DMS153 treated with DMSO at 0.1 percent for 48 hours (cell line): ENCODE data around the gene MYO10.
A peak's percentile ranks its signal among the peaks of the same experiment; 100 is the strongest.
"Not testable (repeated sequence)": the region's sequence is repeated elsewhere in the genome, so short reads cannot be mapped to it uniquely, and the experiment has no call there.

Experiments used
- DNase-seq: peaks from one replicate; lab custom pipeline; 2025; ENCODE audit not compliant: unreplicated experiment; lab: John Stamatoyannopoulos, UW

MYO10 gene

GRCh38 chr5:16889203-16889971 lies 46.7 kb downstream of the MYO10 start:
- no peak for DNase-seq

DNA sequence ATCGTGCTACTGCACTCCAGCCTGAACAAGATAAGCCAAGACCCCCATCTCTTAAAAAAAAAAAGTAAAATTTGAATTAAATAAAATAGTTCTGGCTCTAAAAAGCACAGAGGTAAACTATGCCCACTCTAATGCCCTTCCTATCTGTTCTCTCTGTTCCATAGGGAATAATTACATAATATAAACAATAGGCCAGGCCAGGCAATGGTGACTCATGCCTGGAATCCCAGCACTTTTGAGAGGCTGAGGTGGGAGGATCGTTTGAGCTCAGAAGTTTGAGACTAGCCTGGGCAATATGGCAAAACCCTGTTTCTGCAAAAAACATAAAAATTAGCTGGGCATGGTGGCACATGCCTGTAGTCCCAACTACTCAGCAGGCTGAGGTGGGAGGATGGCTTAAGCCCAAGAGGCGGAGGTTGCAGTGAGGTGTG lies 47.4 kb downstream of the MYO10 start:
- DNase-seq: no peak

GRCh38 chr5:16886793-16887345 lies 49.2 kb downstream of the MYO10 start:
- no peak for DNase-seq

GRCh38 chr5:16886366-16886736 lies 49.7 kb downstream of the MYO10 start:
- no peak for DNase-seq

DNA sequence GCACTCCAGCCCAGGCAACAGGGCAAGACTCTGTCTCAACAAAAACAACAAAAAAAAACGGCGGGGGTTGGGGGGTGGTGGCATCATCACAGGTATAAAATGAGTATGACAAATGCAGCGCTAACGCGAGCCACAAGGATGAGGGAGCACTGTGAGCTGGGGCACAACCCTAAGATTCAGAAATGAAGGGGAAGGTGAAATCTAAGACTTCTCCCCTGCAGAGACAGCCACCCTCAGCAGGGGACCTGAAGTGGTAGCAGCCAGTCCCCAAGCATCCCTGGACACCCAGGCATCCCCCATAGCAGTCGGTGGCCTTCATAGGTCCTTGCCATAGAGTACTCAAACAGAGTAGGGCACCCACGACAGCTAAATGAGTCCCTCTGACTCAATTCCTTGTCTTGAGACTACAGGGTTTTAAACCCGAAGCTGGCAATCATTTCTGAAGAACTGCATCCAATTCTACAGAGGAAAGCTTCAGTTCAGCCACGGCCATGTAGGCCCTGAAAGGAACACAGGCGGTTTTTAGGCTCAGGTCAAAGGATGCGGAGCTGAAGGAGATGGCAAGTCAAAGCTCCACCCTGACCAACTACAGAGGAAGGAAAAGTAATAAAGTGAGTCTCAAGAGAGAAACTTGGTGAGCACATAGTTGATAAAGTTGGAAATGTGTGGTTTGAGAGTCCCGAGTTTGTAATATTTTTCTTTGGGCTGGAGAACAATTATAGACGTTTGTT lies 50.3 kb downstream of the MYO10 start:
- DNase-seq: no peak

GRCh38 chr5:16884595-16884994 lies 51.5 kb downstream of the MYO10 start:
- no peak for DNase-seq

GRCh38 chr5:16883806-16884205 lies 52.3 kb downstream of the MYO10 start:
- no peak for DNase-seq

GRCh38 chr5:16883176-16883575 lies 52.9 kb downstream of the MYO10 start:
- no peak for DNase-seq

- DNase-seq: peak; percentile 64
Observed at GRCh38 chr5:16881251-16881650, 54.8 kb downstream of the MYO10 start.

- DNase-seq: no peak
Observed at GRCh38 chr5:16880547-16880946, 55.5 kb downstream of the MYO10 start.

- no peak for DNase-seq
Observed at GRCh38 chr5:16879650-16880049, 56.4 kb downstream of the MYO10 start.

- no peak for DNase-seq
Observed at GRCh38 chr5:16879191-16879590, 56.9 kb downstream of the MYO10 start.

GRCh38 chr5:16877267-16877935 lies 58.7 kb downstream of the MYO10 start:
- no peak for DNase-seq

DNA sequence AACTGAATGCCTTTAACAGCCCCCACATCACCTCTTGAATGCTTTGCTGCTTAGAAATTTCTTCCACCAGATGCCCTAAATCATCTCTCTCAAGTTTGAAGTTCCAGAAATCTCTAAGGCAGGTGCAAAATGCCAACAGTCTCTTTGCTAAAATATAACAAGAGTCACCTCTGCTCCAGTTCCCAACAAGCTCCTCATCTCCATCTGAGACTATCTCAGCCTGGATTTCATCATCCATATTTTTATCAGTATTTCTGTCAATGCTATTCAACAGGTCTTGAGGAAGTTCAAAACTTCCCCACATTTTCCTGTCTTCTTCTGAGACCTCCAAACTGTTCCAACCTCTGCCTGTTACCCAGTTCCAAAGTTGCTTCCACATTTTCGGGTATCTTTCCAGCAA lies 61.7 kb downstream of the MYO10 start:
- DNase-seq: not testable (repeated sequence)

GRCh38 chr5:16871746-16872339 lies 64.2 kb downstream of the MYO10 start:
- DNase-seq: no peak

DNA sequence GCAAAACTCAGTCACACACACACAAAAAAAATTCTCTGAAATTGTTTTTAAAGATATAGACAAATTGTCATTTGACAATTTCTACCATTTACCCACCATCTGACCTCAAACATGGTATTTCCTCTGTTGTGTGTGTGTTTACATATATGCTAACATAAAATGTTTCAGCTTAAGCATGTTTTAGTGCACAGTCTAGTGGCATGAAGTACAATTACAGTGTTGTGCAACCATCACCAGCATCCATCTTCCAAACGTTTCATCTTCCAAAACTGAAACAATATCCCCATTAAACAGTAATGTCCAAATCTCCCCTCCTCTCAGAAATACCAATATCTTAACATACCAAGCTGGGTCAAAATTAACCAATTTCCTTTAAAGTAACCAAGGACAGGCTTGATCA lies 65.2 kb downstream of the MYO10 start:
- DNase-seq: no peak

DNA sequence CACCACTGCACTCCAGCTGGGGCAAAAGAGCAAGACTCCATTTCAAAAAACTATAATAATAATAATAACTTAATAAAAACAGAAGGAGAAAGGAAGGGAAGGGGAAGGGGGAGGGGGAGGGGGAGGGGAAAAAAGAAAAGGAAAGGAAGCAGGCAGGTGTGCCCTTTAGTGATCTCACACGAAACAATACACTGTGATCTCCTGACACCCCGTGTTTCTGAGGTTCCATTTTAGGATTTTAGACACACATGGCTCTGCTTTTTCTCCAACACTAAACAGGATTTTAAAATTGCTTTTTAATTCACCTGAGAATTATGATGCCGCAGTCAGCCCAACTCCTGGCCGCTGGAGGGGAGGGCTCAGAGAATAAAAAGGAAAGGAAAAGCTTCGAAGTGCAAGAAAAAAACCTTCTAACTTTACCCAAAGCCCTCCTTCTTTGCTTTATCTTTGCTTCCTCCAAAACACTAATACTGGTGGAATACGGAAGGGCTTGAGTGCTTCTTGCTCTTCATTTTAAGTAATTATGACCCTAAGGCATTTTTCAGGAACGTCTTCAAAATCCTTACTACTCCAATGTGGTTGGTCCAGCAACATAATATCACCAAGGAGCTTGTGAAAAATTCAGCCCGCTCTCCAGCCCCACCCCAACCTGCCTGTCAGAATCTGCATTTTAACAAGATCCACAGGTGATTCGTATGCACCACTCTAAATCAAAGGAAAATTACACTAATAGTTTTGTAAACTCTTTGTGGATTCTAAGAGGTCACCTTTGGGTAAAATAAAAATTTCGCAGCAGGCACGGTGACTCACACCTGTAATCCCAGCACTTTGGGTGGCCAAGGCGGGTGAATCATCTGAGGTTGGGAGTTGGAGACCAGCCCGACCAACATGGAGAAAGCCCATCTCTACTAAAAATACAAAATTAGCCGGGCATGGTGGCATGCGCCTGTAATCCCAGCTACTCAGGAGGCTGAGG lies 66.0 kb downstream of the MYO10 start:
- no peak for DNase-seq

DNA sequence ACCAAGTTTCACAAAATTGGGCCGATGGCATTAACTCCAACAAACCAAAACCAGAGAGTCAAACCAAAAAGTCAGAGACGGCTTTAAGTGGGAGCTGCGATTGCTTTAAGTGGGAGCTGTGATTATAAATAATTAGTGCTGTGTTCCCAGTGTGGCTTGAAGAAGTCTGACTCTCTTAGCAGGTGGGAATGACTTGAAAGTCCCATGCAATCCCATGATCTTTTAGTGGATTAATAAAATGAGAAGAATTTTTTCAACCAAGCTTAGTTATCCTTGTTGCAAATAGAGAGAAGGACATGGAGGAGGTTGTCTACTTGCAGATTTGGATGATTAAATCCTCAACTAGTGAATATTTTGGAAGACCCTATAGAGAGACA lies 68.5 kb downstream of the MYO10 start:
- DNase-seq: no peak

GRCh38 chr5:16866795-16867576 lies 69.1 kb downstream of the MYO10 start:
- peak; percentile 23 for DNase-seq
